Putamen (tissue), 1 donor: ENCODE results near the gene DTX2.
"Not testable (repeated sequence)": the region's sequence is repeated elsewhere in the genome, so short reads cannot be mapped to it uniquely, and the experiment has no call there.

Experiments
- DNase-seq: peaks from one replicate; pipeline ENCODE4 v3.0.0-alpha.2; 2016; ENCODE audit warnings: low spot score

The DTX2 gene

GRCh38 chr7:76461464-76462101 is at the start of gene DTX2:
Gene DTX2 (plus strand): TSS chr7:76461709. CDS start chr7:76480510, 18,801 bp downstream.
- not testable (repeated sequence) for DNase-seq

- DNase-seq, result no peak
Measured at GRCh38 chr7:76412249-76412648, 49.3 kb upstream of the DTX2 start.

GRCh38 chr7:76417654-76418310 is 43.7 kb upstream of the DTX2 start:
- not testable (repeated sequence) for DNase-seq

GRCh38 chr7:76421097-76421496 is 40.4 kb upstream of the DTX2 start:
- DNase-seq, result not testable (repeated sequence)

GRCh38 chr7:76423666-76424412 is 37.7 kb upstream of the DTX2 start:
- no peak for DNase-seq

GRCh38 chr7:76424413-76425111 is 36.9 kb upstream of the DTX2 start, which contains the start of gene ZP3:
Gene ZP3 (plus strand): TSS chr7:76424950. CDS start chr7:76424965, 15 bp downstream.
- DNase-seq, result no peak

- no peak for DNase-seq
Measured at GRCh38 chr7:76425156-76425555, 36.4 kb upstream of the DTX2 start.

- DNase-seq, result not testable (repeated sequence)
Measured at GRCh38 chr7:76425558-76425957, 36.0 kb upstream of the DTX2 start.

- DNase-seq, result no peak
Measured at GRCh38 chr7:76426246-76426645, 35.3 kb upstream of the DTX2 start.

GRCh38 chr7:76427635-76428034 is 33.9 kb upstream of the DTX2 start:
- no peak for DNase-seq

- DNase-seq, result no peak
Measured at GRCh38 chr7:76428149-76428823, 33.2 kb upstream of the DTX2 start.

- no peak for DNase-seq
Measured at GRCh38 chr7:76428868-76429805, 32.4 kb upstream of the DTX2 start.

GRCh38 chr7:76430211-76430610 is 31.3 kb upstream of the DTX2 start:
- no peak for DNase-seq

GRCh38 chr7:76430836-76431235 is 30.7 kb upstream of the DTX2 start:
- DNase-seq, result no peak

GRCh38 chr7:76437873-76438272 is 23.6 kb upstream of the DTX2 start:
- peak; percentile 39 for DNase-seq

GRCh38 chr7:76439120-76439888 is 22.2 kb upstream of the DTX2 start:
- not testable (repeated sequence) for DNase-seq

- not testable (repeated sequence) for DNase-seq
Measured at GRCh38 chr7:76440404-76440803, 21.1 kb upstream of the DTX2 start.

GRCh38 chr7:76441792-76442191 is 19.7 kb upstream of the DTX2 start:
- not testable (repeated sequence) for DNase-seq

- DNase-seq, result not testable (repeated sequence)
Measured at GRCh38 chr7:76442664-76443446, 18.7 kb upstream of the DTX2 start.
